HG03565 (cell line): Measurements from ENCODE around the gene COPRS.

Experiments
- ATAC-seq: cut with Tn5 transposase; IDR thresholded peaks from one replicate; pipeline ENCODE4 v1.9.1; 2021; ENCODE audit warnings: mild to moderate bottlenecking, moderate library complexity; ENCODE audit not compliant: unreplicated experiment

Gene COPRS

DNA sequence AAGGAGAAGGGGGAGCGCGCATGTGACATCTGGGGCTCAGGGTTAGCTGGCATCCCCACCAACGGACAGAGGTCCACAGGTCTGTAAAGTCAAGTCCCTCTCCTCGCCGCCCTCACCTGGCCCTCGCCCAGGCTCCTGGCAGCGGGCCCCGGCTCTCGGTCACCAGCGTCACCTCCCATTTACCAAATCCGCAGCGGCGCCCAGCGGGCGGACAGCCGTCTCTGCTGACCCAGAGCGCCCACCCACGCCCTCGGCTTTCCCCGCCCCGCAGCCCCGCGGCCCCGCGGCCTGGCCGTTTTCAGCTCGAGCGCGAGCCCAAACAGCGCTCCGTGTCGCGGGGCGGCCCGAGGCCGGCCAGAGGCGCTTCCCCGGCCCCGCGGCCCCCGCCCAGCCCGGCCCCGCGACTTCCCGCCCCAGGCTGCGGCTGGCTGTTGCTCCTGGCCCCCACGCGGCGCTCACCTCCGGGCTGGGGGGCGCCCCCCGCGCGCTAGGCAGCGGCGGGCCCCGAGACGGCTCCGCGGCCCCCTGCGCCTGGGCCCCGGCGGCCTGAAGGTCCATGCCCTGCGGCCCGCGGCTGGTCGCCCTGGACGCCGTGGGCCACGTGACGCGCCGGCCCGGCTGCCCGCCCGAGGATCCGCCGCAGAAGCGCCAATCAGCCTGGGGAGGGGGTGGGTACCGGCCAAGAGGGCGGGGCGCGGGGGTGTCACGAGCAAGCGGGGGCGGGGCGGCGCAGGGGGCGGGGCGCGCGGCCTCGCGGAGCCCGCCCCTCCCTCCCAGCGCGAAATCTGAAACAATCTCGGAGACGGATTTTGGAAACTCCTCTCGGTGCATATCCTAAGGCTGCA lies at the start of gene COPRS:
Gene COPRS (minus strand): TSS at position 603 of the 845 bp plus-strand sequence. CDS start 45 bp downstream, at position 558.
- ATAC-seq, result no peak

- ATAC-seq, result no peak
Measured at GRCh38 chr17:31908386-31908785, 49.3 kb upstream of the COPRS start.

DNA sequence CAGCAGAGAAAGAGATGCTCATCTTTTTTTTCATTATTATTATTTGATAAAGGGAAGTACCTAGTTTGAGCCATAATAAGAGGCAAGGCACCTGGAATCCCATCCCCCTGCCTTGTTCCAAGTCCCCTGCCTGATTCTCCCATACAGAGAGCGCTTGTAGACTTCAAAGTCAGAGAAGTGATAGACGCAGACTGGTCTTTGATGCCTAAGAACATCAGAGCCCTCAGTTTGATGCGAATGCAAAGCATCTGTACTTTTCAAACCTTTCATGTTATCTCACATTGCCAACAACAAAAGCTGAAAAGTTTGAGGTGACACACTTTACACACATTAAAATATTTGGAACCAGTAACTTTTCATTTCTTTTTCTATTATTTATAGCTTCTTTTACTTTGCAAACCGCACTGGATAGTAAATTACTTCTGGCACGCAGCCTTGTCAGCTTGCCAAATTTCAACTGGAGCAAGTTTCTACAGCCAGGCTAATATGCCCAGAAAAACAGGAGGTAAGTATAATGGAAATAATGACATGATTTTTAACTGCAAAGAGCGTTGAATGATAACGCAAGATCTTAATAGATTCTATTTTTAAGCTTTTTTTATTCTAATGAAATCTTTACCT lies 48.4 kb upstream of the COPRS start:
- ATAC-seq, result no peak

- ATAC-seq, result no peak
Measured at GRCh38 chr17:31903401-31903800, 44.4 kb upstream of the COPRS start.

DNA sequence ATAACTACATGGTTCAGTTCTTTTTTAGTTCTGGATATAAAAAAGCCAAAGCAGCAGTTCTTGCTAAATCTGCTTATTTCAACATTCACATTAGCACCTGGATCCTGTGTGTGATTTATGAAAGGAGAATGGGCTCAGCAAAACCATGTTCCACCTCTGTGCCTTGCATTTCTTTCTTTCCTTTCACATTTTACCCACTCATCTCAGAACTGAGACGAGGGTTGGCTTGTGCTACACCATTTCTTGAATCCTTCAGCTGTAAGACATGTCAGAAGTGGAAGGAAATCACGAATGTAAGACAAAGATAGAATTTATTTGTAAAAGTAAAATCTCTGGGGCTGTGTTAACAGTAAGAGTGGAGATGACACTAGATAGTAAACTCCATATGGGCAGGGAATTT lies 43.6 kb upstream of the COPRS start:
- ATAC-seq, result no peak

- ATAC-seq, result no peak
Measured at GRCh38 chr17:31900877-31901276, 41.8 kb upstream of the COPRS start.

DNA sequence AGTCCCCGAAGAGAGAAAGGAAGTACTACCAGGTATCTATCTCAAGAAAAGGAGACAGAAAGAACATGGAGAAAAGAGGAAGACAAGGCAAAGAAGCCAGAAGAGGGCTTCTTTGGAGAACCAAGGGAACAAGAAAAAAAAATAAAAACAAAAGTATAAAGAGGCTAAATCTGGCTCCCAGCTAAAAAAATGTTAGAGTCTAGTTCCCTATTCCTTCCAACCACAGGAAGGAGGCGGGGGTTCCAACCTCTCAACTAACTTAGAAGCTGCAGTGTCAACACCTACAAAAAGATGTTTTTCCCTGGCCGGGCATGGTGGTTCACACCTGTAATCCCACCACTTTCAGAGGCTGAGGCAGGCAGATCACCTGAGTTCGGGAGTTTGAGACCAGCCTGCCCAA lies 29.1 kb upstream of the COPRS start:
- ATAC-seq, result no peak

GRCh38 chr17:31882571-31882970 lies 23.5 kb upstream of the COPRS start:
- no peak for ATAC-seq

DNA sequence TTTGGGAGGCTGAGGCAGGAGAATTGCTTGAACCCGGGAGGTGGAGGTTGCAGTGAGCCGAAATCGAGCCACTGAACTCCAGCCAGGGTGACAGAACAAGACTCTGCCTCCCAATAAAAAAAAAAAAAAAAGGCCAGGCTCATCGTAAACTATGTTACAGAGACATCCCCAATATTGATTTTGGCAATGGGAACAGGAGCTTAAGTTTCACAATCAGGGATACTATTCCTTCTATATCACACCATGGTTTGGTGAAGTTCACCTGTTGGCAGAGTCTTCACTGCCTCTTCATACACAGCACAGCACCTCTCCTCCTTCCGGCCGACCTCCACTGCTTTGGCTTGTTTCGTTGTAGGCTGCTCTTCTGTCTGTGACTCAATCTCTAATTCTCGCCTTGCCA lies 21.3 kb upstream of the COPRS start:
- ATAC-seq, result no peak

- no peak for ATAC-seq
Measured at GRCh38 chr17:31878703-31879073, 19.6 kb upstream of the COPRS start.

DNA sequence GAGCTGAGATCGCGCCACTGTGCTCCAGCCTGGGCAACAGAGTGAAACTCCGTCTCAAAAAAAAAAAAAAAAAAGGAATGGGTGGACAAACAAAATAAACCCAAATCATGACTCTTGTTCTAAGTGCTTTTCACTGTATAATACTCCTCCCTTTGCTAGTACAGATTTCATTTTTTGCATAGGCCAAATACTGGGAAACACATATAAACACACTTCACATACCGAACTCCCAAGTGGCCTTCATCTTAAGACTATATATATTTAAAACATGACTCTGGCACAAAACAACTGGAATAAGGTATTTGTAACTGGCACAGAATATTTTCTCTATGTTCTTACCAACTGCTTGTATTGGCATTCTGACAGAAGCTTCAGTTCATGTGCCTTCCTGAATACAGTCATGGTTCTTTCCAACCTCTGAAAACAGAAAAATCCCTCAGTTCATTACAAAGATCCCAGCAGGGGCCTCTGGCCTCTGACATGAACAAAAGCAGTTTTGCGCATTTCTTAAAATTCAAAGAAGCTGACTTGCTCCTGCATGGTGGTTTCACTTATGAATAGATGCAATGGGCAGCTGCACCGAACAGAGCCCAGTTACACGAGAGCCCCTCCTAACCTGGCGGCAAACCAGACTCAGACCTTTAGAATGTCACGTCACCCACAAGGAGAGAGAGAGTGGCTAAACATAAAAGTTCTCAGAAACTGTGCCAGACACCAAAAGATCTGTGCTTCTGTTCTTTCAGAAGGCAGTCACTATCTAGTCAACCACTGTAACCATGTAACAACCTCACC lies 19.1 kb upstream of the COPRS start:
- ATAC-seq, result no peak

DNA sequence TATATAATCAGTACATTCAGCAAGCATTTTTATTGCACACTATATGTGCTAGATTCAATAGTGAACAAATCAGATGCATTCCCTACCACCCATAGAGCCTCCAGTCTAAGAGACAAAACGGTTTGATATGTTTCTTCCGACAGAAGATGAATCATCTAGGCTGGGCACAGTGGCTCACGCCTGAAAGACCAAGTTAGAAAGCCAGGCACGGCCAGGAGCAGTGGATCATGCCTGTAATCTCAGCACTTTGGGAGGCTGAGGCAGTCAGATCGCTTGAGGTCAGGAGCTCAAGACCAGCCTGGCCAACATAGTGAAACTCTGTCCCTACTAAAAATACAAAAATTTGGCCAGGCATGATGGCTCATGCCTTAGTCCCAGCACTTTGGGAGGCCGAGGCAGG lies 18.3 kb upstream of the COPRS start:
- ATAC-seq, result no peak

- no peak for ATAC-seq
Measured at GRCh38 chr17:31875081-31875480, 16.0 kb upstream of the COPRS start.

DNA sequence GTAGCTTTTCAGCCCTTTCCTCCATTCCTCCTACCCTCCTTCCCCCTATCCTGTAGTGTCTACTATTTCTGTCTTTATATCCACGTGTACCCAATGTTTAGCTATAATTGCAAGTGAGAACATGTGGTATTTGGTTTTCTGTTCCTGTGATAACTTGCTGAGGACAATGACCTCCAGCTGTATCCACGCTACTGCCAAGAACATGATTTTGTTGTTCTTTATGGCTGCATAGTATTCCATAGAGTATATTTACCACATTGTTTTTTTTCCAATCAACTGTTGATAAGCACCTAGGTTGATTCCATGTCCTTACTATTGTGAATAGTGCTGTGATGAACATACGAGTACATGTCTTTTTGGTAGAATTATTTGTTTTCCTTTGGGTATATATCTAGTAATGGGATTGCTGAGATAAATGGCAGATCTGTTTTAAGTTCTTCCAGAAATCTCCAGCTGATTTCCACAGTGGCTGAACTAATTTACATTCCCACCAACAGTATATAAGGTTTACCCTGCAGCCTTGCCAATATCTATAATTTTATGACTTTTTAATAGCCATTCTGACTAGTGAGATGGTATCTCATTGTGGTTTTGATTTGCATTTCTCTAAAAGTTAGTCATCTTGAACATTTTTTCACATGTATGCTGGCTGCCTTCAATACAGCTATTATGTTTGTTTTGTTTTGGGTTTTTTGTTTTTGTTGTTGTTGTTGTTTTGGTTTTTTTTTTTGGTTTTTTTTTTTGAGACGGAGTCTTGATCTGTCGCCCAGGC lies 10.9 kb upstream of the COPRS start:
- no peak for ATAC-seq

GRCh38 chr17:31869031-31869430 lies 10.0 kb upstream of the COPRS start:
- no peak for ATAC-seq

DNA sequence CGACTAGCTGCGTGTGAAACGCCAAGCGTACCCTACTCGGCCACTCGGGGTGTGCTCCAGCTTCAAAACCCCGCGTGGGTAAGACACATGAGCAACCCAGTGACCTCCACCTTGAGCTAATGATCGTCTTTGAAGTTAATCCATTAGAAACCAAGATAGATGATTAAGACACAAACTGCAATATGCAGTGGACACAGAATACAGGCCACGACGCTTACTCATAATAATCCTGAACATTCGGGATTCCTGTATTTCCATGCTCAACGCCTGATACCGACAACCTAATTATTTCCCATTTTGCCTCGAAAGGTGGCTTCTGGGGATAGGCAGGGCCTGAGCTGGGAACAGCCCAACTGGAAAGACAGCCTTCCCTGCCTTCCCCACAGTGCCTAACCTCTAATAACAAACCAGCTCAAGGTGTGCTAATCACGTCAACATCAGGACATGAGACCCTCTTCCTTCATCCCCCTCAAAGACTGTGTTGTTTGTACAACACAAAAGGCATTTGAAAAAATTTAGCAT lies 504 bp upstream of the COPRS start:
- no peak for ATAC-seq

- ATAC-seq, result no peak
Measured at GRCh38 chr17:31857920-31858641, 963 bp downstream of the COPRS start.

GRCh38 chr17:31856750-31857149 lies 2.3 kb downstream of the COPRS start:
- ATAC-seq, result no peak

- no peak for ATAC-seq
Measured at GRCh38 chr17:31854672-31855071, 4.4 kb downstream of the COPRS start.

GRCh38 chr17:31853911-31854470 lies 5.1 kb downstream of the COPRS start:
- ATAC-seq, result no peak
